HEK293T (cell line): ENCODE data around the gene GDI1.

Source experiments
- CTCF ChIA-PET: fragments of 350-600 bp; formaldehyde crosslinking; extraction: SDS; loops from one replicate; lab custom pipeline; 2021; ENCODE audit warnings: antibody characterized with exemption, inconsistent platforms; lab: Yijun Ruan, JAX
- POLR2A ChIA-PET: fragments of 350-600 bp; formaldehyde crosslinking; extraction: SDS; loops from one replicate; lab custom pipeline; 2020; ENCODE audit warnings: antibody characterized with exemption, inconsistent platforms; lab: Yijun Ruan, JAX
- DNase-seq: peaks from one replicate; pipeline ENCODE4 v3.0.0; 2012; ENCODE audit warnings: mixed read lengths; ENCODE audit errors: extremely low spot score
- ARNT ChIP-seq: fragments of 450-650 bp; IDR thresholded peaks from 2 replicates; pipeline ENCODE4 v1.6.1; 2017; ENCODE audit warnings: mild to moderate bottlenecking
- BHLHE40 ChIP-seq: fragments of 450-650 bp; IDR thresholded peaks from 2 replicates; pipeline ENCODE4 v1.6.1; 2016; ENCODE audit warnings: mild to moderate bottlenecking, moderate library complexity, borderline replicate concordance
- CTBP1 ChIP-seq: fragments of 450-650 bp; IDR thresholded peaks from 2 replicates; pipeline ENCODE4 v1.6.1; 2016; ENCODE audit warnings: borderline replicate concordance
- ELF4 ChIP-seq: fragments of 450-650 bp; IDR thresholded peaks from 2 replicates; pipeline ENCODE4 v1.6.1; 2017; ENCODE audit warnings: antibody characterized with exemption
- FOXA1 ChIP-seq: fragments of 450-650 bp; IDR thresholded peaks from 2 replicates; pipeline ENCODE4 v1.6.1; 2016; ENCODE audit warnings: mild to moderate bottlenecking
- FOXK2 ChIP-seq: fragments of 450-650 bp; IDR thresholded peaks from 2 replicates; pipeline ENCODE4 v1.6.1; 2016; ENCODE audit warnings: mild to moderate bottlenecking
- FOXM1 ChIP-seq: fragments of 450-650 bp; IDR thresholded peaks from 2 replicates; pipeline ENCODE4 v1.6.1; 2017; ENCODE audit warnings: mild to moderate bottlenecking, borderline replicate concordance
- HDGF ChIP-seq: fragments of 450-650 bp; IDR thresholded peaks from 2 replicates; pipeline ENCODE4 v1.6.1; 2017; ENCODE audit warnings: antibody characterized with exemption, borderline replicate concordance
- L3MBTL2 ChIP-seq: fragments of 450-650 bp; conservative IDR thresholded peaks from 2 replicates; pipeline ENCODE4 v1.6.1; 2016; ENCODE audit warnings: mild to moderate bottlenecking
- LEF1 ChIP-seq: fragments of 450-650 bp; IDR thresholded peaks from 2 replicates; pipeline ENCODE4 v1.6.1; 2017; ENCODE audit warnings: mild to moderate bottlenecking, borderline replicate concordance
- NFRKB ChIP-seq: fragments of 450-650 bp; IDR thresholded peaks from 2 replicates; pipeline ENCODE4 v1.6.1; 2016; ENCODE audit warnings: mild to moderate bottlenecking, moderate library complexity
- PKNOX1 ChIP-seq: fragments of 450-650 bp; IDR thresholded peaks from 2 replicates; pipeline ENCODE4 v1.6.1; 2016
- SP1 ChIP-seq: fragments of 450-650 bp; IDR thresholded peaks from 2 replicates; pipeline ENCODE4 v1.6.1; 2017
- SUZ12 ChIP-seq: fragments of 450-650 bp; IDR thresholded peaks from 2 replicates; pipeline ENCODE4 v1.6.1; 2016; ENCODE audit warnings: mild to moderate bottlenecking
- TARDBP ChIP-seq: fragments of 450-650 bp; IDR thresholded peaks from 2 replicates; pipeline ENCODE4 v1.6.1; 2016
- ZNF384 ChIP-seq: fragments of 450-650 bp; IDR thresholded peaks from 2 replicates; pipeline ENCODE4 v1.6.1; 2016

GDI1 gene

GRCh38 chrX:154409222-154409871, 27.6 kb upstream of the GDI1 start, which contains the start of gene DNASE1L1:
TSS of gene DNASE1L1 (minus strand) at chrX:154409254. CDS start at chrX:154405568, 3,686 bp downstream.
- CTCF ChIA-PET = interaction anchor here (0.9 kb wide), 1 partner anchor 18 kb away, joined by 3 read pairs; no protein-coding TSS in a partner anchor
- DNase-seq = no peak
- POLR2A ChIA-PET = interaction anchor here (1.0 to 4.1 kb wide), 3 partner anchors 10 to 81 kb away, joined by 3 to 40 read pairs (median 3); partner anchors contain the start of genes RPL10 and SLC10A3
- TF ChIP-seq HDGF = no peak
- TF ChIP-seq NFRKB = no peak
- TF ChIP-seq ZNF384 = no peak
- TF ChIP-seq ELF4 = no peak
- TF ChIP-seq LEF1 = no peak
- TF ChIP-seq BHLHE40 = no peak
- no peak for TF ChIP-seq SUZ12
- no peak for TF ChIP-seq PKNOX1
- TF ChIP-seq SP1 = no peak
- TF ChIP-seq L3MBTL2 = no peak
- TF ChIP-seq FOXK2 = no peak
- no peak for TF ChIP-seq FOXM1
- no peak for TF ChIP-seq TARDBP
- TF ChIP-seq CTBP1 = no peak
- TF ChIP-seq ARNT = no peak
- no peak for TF ChIP-seq FOXA1

- TF ChIP-seq L3MBTL2 = peak; percentile 31; the same call in 1 of the 2 replicates
- no peak for TF ChIP-seq TARDBP
- 0 out of 2 replicates have a peak, but pooled peaks have one; percentile 50 for TF ChIP-seq HDGF
- TF ChIP-seq ZNF384 = no peak
- TF ChIP-seq CTBP1 = no peak
- TF ChIP-seq NFRKB = no peak
- TF ChIP-seq PKNOX1 = no peak
- no peak for TF ChIP-seq FOXA1
- TF ChIP-seq FOXM1 = no peak
- no peak for TF ChIP-seq FOXK2
- ChIA-PET POLR2A (interaction anchor here (0.6 to 2.7 kb wide), 22 partner anchors 9 to 135 kb away, joined by 3 to 14 read pairs (median 5); partner anchors contain the start of genes ATP6AP1, FAM50A, IKBKG and PLXNA3), CTCF (no interaction called here)
- DNase-seq = peak; percentile 74
Observed at GRCh38 chrX:154411981-154412340, 25.0 kb upstream of the GDI1 start.

GRCh38 chrX:154412468-154412867, 24.5 kb upstream of the GDI1 start:
- no peak for TF ChIP-seq SP1
- TF ChIP-seq LEF1 = no peak
- TF ChIP-seq CTBP1 = no peak
- TF ChIP-seq FOXK2 = no peak
- no peak for TF ChIP-seq ARNT
- TF ChIP-seq NFRKB = no peak
- no peak for TF ChIP-seq FOXM1
- TF ChIP-seq SUZ12 = no peak
- no peak for TF ChIP-seq BHLHE40
- no peak for TF ChIP-seq TARDBP
- TF ChIP-seq L3MBTL2 = no peak
- no peak for TF ChIP-seq FOXA1
- no peak for TF ChIP-seq ELF4
- no peak for TF ChIP-seq ZNF384
- ChIA-PET CTCF (no interaction called here), POLR2A (interaction anchor here (0.6 to 2.7 kb wide), 22 partner anchors 8 to 135 kb away, joined by 3 to 14 read pairs (median 5); partner anchors contain the start of genes ATP6AP1, FAM50A, IKBKG and PLXNA3)
- DNase-seq = no peak

GRCh38 chrX:154413142-154413541, 23.8 kb upstream of the GDI1 start:
- CTCF ChIA-PET = no interaction called here
- POLR2A ChIA-PET = interaction anchor here (1.6 kb wide), 1 partner anchor 8 kb away, joined by 13 read pairs; no protein-coding TSS in a partner anchor
- no peak for DNase-seq
- TF ChIP-seq FOXA1 = no peak
- TF ChIP-seq L3MBTL2 = no peak
- TF ChIP-seq CTBP1 = no peak
- TF ChIP-seq FOXK2 = no peak
- no peak for TF ChIP-seq TARDBP
- TF ChIP-seq SUZ12 = no peak
- TF ChIP-seq FOXM1 = no peak

GRCh38 chrX:154417157-154417556, 19.8 kb upstream of the GDI1 start:
- no peak for DNase-seq
- ChIA-PET POLR2A (no interaction called here), CTCF (no interaction called here)
- TF ChIP-seq NFRKB (no peak), HDGF (no peak)

- ChIA-PET POLR2A (no interaction called here), CTCF (no interaction called here)
- no peak for DNase-seq
- TF ChIP-seq ELF4 (no peak), NFRKB (no peak), SUZ12 (no peak), FOXA1 (no peak), BHLHE40 (no peak), CTBP1 (no peak), L3MBTL2 (no peak), SP1 (no peak), ARNT (no peak), HDGF (no peak), TARDBP (no peak), ZNF384 (no peak)
Observed at GRCh38 chrX:154419189-154419588, 17.8 kb upstream of the GDI1 start.
